Adrenal gland (tissue), 19 donors: Measurements from ENCODE around the gene GAGE12F. TPM values are rescaled to one million over a fixed set of nuclear protein-coding genes. Genes with fewer than 3 reads are reported as not detected.
"Not testable (repeated sequence)": the region's sequence is repeated elsewhere in the genome, so short reads cannot be mapped to it uniquely, and the experiment has no call there.

Experiments
- DNase-seq, 7 donors: peaks; one replicate each; pipeline ENCODE4 v3.0.0-alpha.2; 2019 to 2020
- H3K27ac ChIP-seq, 5 donors: fragments of 200-600 bp; sonication (generic) in 4 of 5; 1 replicate in 3 of 5; 2 replicates in 2 of 5; pipeline versions ENCODE4 v1.5.1 to v1.8.0; 2016 to 2020; ENCODE audit warnings: mild to moderate bottlenecking in 1 of 5
- H3K27me3 ChIP-seq: fragments of 200-600 bp; 2 replicates; pipeline ENCODE4 v1.8.0; 2021
- H3K36me3 ChIP-seq, 2 donors: fragments of 200-600 bp; replicated peaks in 1 of 2; 1 replicate in 1 of 2; 2 replicates in 1 of 2; pipeline versions ENCODE4 v1.5.1 to v1.8.0; 2018 to 2022
- H3K4me1 ChIP-seq, 2 donors: fragments of 200-600 bp; replicated peaks in 1 of 2; 1 replicate in 1 of 2; 2 replicates in 1 of 2; pipeline versions ENCODE4 v1.5.1 to v1.8.0; 2018 to 2021
- H3K4me3 ChIP-seq, 4 donors: fragments of 200-600 bp; sonication (generic) in 3 of 4; one replicate each; pipeline ENCODE4 v1.5.1; 2016 to 2018
- H3K9me3 ChIP-seq, 3 donors: fragments of 200-600 bp; sonication (generic) in 1 of 3; replicated peaks in 1 of 3; 1 replicate in 2 of 3; 2 replicates in 1 of 3; pipeline versions ENCODE4 v1.5.1 to v1.8.0; 2016 to 2021
- WGBS, 4 donors: extraction: QIAGEN DNeasy Blood & Tissue Kit in 2 of 4; methylation state at CpG; one replicate each; pipeline versions ENCODE4 v1.1.5 to v1.1.7; 2013 to 2017; 5-methylcytosine and 5-hydroxymethylcytosine counted together
- intact Hi-C, 2 donors: fragments of 100-400 bp; cut with DNase I; formaldehyde crosslinking; loops; one replicate each; pipeline versions ENCODE4 v1.14.1 to v1.15.0; 2022 to 2023
- long read RNA-seq, 10 donors: library from polyadenylated mRNA in 3 of 10; unstranded in 2 of 10; stranded (forward) in 1 of 10; transcript quantifications; one replicate each; pipeline ENCODE4 v2.0.0 and lab custom pipeline, GENCODE V29; 2021 to 2026
- polyA plus RNA-seq, 3 donors: library from polyadenylated mRNA; stranded (reverse); fragments of 200-250 nt in 2 of 3; fragments of 350-450 nt in 1 of 3; fragmentation: Illumina TruSeq in 1 of 3; extraction: RNeasy Lipid Tissue Mini Kit (QIAGEN cat#74804) in 1 of 3; gene quantifications; one replicate each; pipeline ENCODE4 v1.2.3, GENCODE V29; 2013 to 2014
- total RNA-seq, 9 donors: library from RNA; depleted of rRNA in 4 of 9; stranded (reverse); fragments of >200 nt in 4 of 9; fragments of 120-200 nt in 1 of 9; fragmentation: NEBNext Ultra II Directional in 1 of 9; extraction: Animal tissue kit (Norgen Biotek cat#: 25700) in 1 of 9; gene quantifications; one replicate each; pipeline versions ENCODE4 v1.1.0 to v1.2.4, GENCODE V29; 2013 to 2023
- donor health status: healthy with polysubstance abuse.
- donor health status: Bipolar disorder and iron deficiency.
- donor health status: DM: yes; HTN: yes; CAD: no.
- donor health status: DM: no; HTN: no; CAD: no.
- donor health status: DM: no; HTN: no; CAD: no.
- donor health status: DM: yes; HTN: yes; CAD: no.

The GAGE12F gene
- 1 to 10 TPM in 1 of 9 donors, under 1 TPM in 1, not detected in 7; 0.57 to 1.1 TPM for total RNA-seq
- not detected for polyA plus RNA-seq
- long read RNA-seq, donor 1: 0 reads
- long read RNA-seq, donor 2: 0 reads
- long read RNA-seq, donor 3: 0 reads
- long read RNA-seq, donor 4: 0 reads
- long read RNA-seq, donor 5: 0 reads
- long read RNA-seq, donor 6: 0 reads
- long read RNA-seq, donor 7: 0 reads
- long read RNA-seq, donor 8: 0 reads
- long read RNA-seq, donor 9: 0 reads
- long read RNA-seq, donor 10: 0 reads

GRCh38 chrX:49560542-49560941 is at the start of gene GAGE12F:
TSS of gene GAGE12F (plus strand) at chrX:49560842. CDS start at chrX:49561997, 1,155 bp downstream.
- H3K4me3 ChIP-seq, H3K27ac ChIP-seq, H3K4me1 ChIP-seq, H3K36me3 ChIP-seq, H3K9me3 ChIP-seq, DNase-seq, H3K27me3 ChIP-seq, intact Hi-C loops: not testable (repeated sequence)
- no CpG with 5 or more reads among the region's 16 CpGs for WGBS, 4 donors

- H3K4me3 ChIP-seq, H3K4me1 ChIP-seq, H3K27ac ChIP-seq, H3K9me3 ChIP-seq, H3K27me3 ChIP-seq, DNase-seq, H3K36me3 ChIP-seq, intact Hi-C loops: not testable (repeated sequence)
- WGBS, 4 donors: no CpG with 5 or more reads among the region's 16 CpGs
Measured at GRCh38 chrX:49531877-49532276, 28.8 kb upstream of the GAGE12F start, which contains the start of gene GAGE12C. TSS of gene GAGE12C (plus strand) at chrX:49532177. CDS start at chrX:49533332, 1,155 bp downstream.

- intact Hi-C loops, H3K4me1 ChIP-seq, H3K4me3 ChIP-seq, DNase-seq, H3K9me3 ChIP-seq, H3K27me3 ChIP-seq, H3K27ac ChIP-seq, H3K36me3 ChIP-seq: not testable (repeated sequence)
- WGBS, 4 donors: no CpG with 5 or more reads among the region's 16 CpGs
Measured at GRCh38 chrX:49541433-49541832, 19.2 kb upstream of the GAGE12F start, which contains the start of gene GAGE12D. TSS of gene GAGE12D (plus strand) at chrX:49541733. CDS start at chrX:49542888, 1,155 bp downstream.

- H3K36me3 ChIP-seq, H3K27me3 ChIP-seq, H3K4me3 ChIP-seq, DNase-seq, H3K4me1 ChIP-seq, intact Hi-C loops, H3K9me3 ChIP-seq, H3K27ac ChIP-seq: not testable (repeated sequence)
- WGBS, 4 donors: no CpG with 5 or more reads among the region's 16 CpGs
Measured at GRCh38 chrX:49550989-49551388, 9.7 kb upstream of the GAGE12F start, which contains the start of gene GAGE12E. TSS of gene GAGE12E (plus strand) at chrX:49551289. CDS start at chrX:49552444, 1,155 bp downstream.

GRCh38 chrX:49568728-49569127 is 8.1 kb downstream of the GAGE12F start:
- H3K9me3 ChIP-seq, H3K4me3 ChIP-seq, H3K4me1 ChIP-seq, H3K36me3 ChIP-seq, intact Hi-C loops, H3K27ac ChIP-seq, H3K27me3 ChIP-seq: not testable (repeated sequence)
- WGBS, 4 donors: no CpG with 5 or more reads among the region's 11 CpGs
- DNase-seq: peak in 4 of 7 donors; percentile 8 to 34 (median 9)

GRCh38 chrX:49569152-49569551 is 8.5 kb downstream of the GAGE12F start:
- intact Hi-C loops, H3K36me3 ChIP-seq, H3K27ac ChIP-seq, H3K4me1 ChIP-seq, H3K9me3 ChIP-seq, DNase-seq, H3K27me3 ChIP-seq, H3K4me3 ChIP-seq: not testable (repeated sequence)
- WGBS, 4 donors: 87% methylated on average over 5 of the region's 13 CpGs; no CpG with 5 or more reads in 3 of the 4 donors

- intact Hi-C loops, DNase-seq, H3K4me3 ChIP-seq, H3K36me3 ChIP-seq, H3K27ac ChIP-seq, H3K9me3 ChIP-seq, H3K27me3 ChIP-seq, H3K4me1 ChIP-seq: not testable (repeated sequence)
- no CpG with 5 or more reads among the region's 16 CpGs for WGBS, 4 donors
Measured at GRCh38 chrX:49570100-49570499, 9.5 kb downstream of the GAGE12F start, which contains the start of gene GAGE12G. TSS of gene GAGE12G (plus strand) at chrX:49570400. CDS start at chrX:49571555, 1,155 bp downstream.

GRCh38 chrX:49579649-49580048 is 19.0 kb downstream of the GAGE12F start, which contains the start of gene GAGE12H:
TSS of gene GAGE12H (plus strand) at chrX:49579949. CDS start at chrX:49581104, 1,155 bp downstream.
- H3K4me1 ChIP-seq, intact Hi-C loops, H3K9me3 ChIP-seq, H3K27ac ChIP-seq, H3K4me3 ChIP-seq, H3K27me3 ChIP-seq, DNase-seq, H3K36me3 ChIP-seq: not testable (repeated sequence)
- no CpG with 5 or more reads among the region's 16 CpGs for WGBS, 4 donors

GRCh38 chrX:49589196-49589595 is 28.6 kb downstream of the GAGE12F start, which contains the start of gene GAGE2A:
TSS of gene GAGE2A (plus strand) at chrX:49589496. CDS start at chrX:49590651, 1,155 bp downstream.
- intact Hi-C loops, H3K4me1 ChIP-seq, H3K9me3 ChIP-seq, H3K36me3 ChIP-seq, DNase-seq, H3K27ac ChIP-seq, H3K4me3 ChIP-seq, H3K27me3 ChIP-seq: not testable (repeated sequence)
- no CpG with 5 or more reads among the region's 16 CpGs for WGBS, 4 donors

GRCh38 chrX:49589769-49590478 is 29.3 kb downstream of the GAGE12F start:
- DNase-seq: peak in 4 of 7 donors; percentile 12 to 25 (median 18)
- H3K4me1 ChIP-seq, H3K36me3 ChIP-seq, H3K27me3 ChIP-seq, H3K4me3 ChIP-seq, H3K9me3 ChIP-seq, intact Hi-C loops, H3K27ac ChIP-seq: not testable (repeated sequence)
- 87 to 97% (median 90%) methylated on average over 16 to 32 of the region's 37 CpGs for WGBS, 4 donors

- WGBS, 4 donors: 88 to 90% (median 90%) methylated on average over 10 to 15 of the region's 17 CpGs
- H3K9me3 ChIP-seq, H3K36me3 ChIP-seq, H3K4me1 ChIP-seq, DNase-seq, H3K27ac ChIP-seq, intact Hi-C loops, H3K27me3 ChIP-seq, H3K4me3 ChIP-seq: not testable (repeated sequence)
Measured at GRCh38 chrX:49590488-49590887, 29.8 kb downstream of the GAGE12F start.
